GM12801 (cell line): ENCODE results near the gene COL28A1.

ENCODE experiments used
- CTCF ChIP-seq: IDR thresholded peaks from one replicate; pipeline ENCODE4 v1.5.1; 2011; ENCODE audit warnings: control low read depth; ENCODE audit not compliant: insufficient read length; ENCODE audit errors: extremely low read depth

Gene COL28A1

GRCh38 chr7:7527047-7527446 lies 8.6 kb downstream of the COL28A1 start:
- no peak for TF ChIP-seq CTCF

GRCh38 chr7:7526006-7526405 lies 9.7 kb downstream of the COL28A1 start:
- TF ChIP-seq CTCF, result no peak

DNA sequence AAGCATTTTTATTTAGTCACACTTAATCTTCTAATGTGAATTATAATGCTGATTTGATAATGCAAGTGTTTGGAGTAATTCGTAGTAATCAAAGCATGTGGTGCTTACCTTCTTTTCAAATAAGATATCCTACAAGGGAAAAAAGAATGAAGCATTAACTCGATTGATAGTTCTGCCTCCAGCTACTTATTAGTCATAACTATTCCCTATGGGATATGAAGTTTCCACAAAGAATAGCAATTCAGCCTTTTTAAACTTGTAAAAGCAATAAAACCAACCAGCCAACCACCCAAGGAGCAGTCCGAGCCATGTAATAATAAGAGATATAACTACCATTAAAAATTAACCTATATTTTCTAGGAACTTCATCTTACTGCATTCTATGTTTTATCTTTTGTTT lies 11.6 kb downstream of the COL28A1 start:
- TF ChIP-seq CTCF, result no peak

DNA sequence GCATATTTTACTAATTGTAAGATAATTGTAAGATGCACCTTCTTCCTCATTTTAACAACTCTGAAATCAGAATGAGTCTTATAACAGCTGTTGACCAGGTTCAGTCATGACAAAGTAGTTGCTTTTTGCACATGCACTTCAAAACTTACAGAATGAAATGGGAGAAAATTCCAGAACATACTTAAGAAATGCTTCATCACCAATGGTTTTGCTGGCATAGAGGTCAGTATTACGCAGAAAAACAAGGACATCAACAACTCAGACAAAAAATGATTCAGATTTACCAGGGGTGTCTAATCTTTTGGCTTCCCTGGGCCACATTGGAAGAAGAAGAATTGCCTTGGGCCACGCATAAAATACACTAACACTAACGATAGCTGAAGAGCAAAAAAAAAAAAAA lies 13.3 kb downstream of the COL28A1 start:
- no peak for TF ChIP-seq CTCF

DNA sequence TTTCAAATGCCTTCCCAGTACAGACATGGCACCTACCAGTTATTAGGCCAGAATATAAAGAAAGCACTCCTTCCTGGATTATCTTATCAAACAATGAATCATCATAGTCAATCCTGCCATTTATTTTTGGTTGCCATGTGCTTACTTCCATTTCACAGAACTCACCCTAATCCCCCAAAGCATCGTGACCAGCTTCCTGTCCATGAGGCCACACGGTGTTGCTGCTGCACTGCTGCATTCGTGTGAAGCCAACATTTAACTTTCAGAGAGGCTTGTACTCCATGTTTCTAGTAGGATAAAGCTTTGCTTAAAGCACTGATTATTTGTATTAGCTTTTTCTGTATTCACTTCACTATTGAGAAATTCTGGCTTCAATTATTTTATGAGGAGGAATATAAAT lies 14.4 kb downstream of the COL28A1 start:
- no peak for TF ChIP-seq CTCF

GRCh38 chr7:7519528-7519927 lies 16.1 kb downstream of the COL28A1 start:
- no peak for TF ChIP-seq CTCF

GRCh38 chr7:7519056-7519455 lies 16.6 kb downstream of the COL28A1 start:
- no peak for TF ChIP-seq CTCF

GRCh38 chr7:7517754-7518153 lies 17.9 kb downstream of the COL28A1 start:
- TF ChIP-seq CTCF, result no peak
